Upper lobe of left lung (tissue), 6 donors: ENCODE data around the gene APOBR. TPM values are rescaled to one million over a fixed set of nuclear protein-coding genes. Genes with fewer than 3 reads are reported as not detected.
"Not testable (repeated sequence)": the region's sequence is repeated elsewhere in the genome, so short reads cannot be mapped to it uniquely, and the experiment has no call there.

Experiments used
- ATAC-seq, 2 donors: fragments of 200-7000 bp; cut with Tn5 transposase; one replicate each; pipeline ENCODE4 v1.9.1; 2022; ENCODE audit warnings: mild to moderate bottlenecking in 2 of 2, moderate library complexity in 2 of 2; ENCODE audit not compliant: low FRiP score in 2 of 2
- DNase-seq, 2 donors: peaks; one replicate each; pipeline ENCODE4 v3.0.0-alpha.2; 2019 to 2020
- H3K27ac ChIP-seq, 4 donors: fragments of 200-600 bp; sonication (generic); one replicate each; pipeline ENCODE4 v1.5.1; 2016 to 2019
- H3K27me3 ChIP-seq, 4 donors: fragments of 200-600 bp; sonication (generic); one replicate each; pipeline ENCODE4 v1.5.1; 2017 to 2019
- H3K36me3 ChIP-seq, 4 donors: fragments of 200-600 bp; sonication (generic); one replicate each; pipeline ENCODE4 v1.5.1; 2016 to 2019
- H3K4me1 ChIP-seq, 4 donors: fragments of 200-600 bp; sonication (generic); one replicate each; pipeline ENCODE4 v1.5.1; 2018 to 2019
- H3K4me3 ChIP-seq, 4 donors: fragments of 200-600 bp; sonication (generic); one replicate each; pipeline ENCODE4 v1.5.1; 2017 to 2019; ENCODE audit warnings: mild to moderate bottlenecking in 2 of 4, moderate library complexity in 1 of 4
- H3K9me3 ChIP-seq, 4 donors: fragments of 200-600 bp; sonication (generic); one replicate each; pipeline ENCODE4 v1.5.1; 2018 to 2019
- EP300 ChIP-seq, 4 donors: sonication (generic); formaldehyde crosslinking; IDR thresholded peaks; one replicate each; pipeline ENCODE4 v1.5.1; 2017; ENCODE audit warnings: antibody characterized with exemption in 4 of 4, control low read depth in 2 of 4
- POLR2A ChIP-seq, 4 donors: fragments of 450-650 bp; IDR thresholded peaks; one replicate each; pipeline ENCODE4 v1.5.1; 2016 to 2017; ENCODE audit warnings: antibody characterized with exemption in 4 of 4, mild to moderate bottlenecking in 2 of 4
- POLR2AphosphoS5 ChIP-seq, 2 donors: sonication (generic); formaldehyde crosslinking; IDR thresholded peaks; one replicate each; pipeline ENCODE4 v1.5.1; 2017; ENCODE audit warnings: antibody characterized with exemption in 2 of 2
- WGBS, 2 donors: methylation state at CpG; one replicate each; pipeline ENCODE4 v1.1.5; 2017 to 2018; 5-methylcytosine and 5-hydroxymethylcytosine counted together
- total RNA-seq, 6 donors: library from RNA; depleted of rRNA in 4 of 6; stranded (reverse); fragments of >200 nt in 4 of 6; gene quantifications; one replicate each; pipeline versions ENCODE4 v1.1.0 to v1.2.1, GENCODE V29; 2016 to 2021
- TF ChIP-seq, protein P1 (sequence below), 6 experiments: fragments of 450-650 bp in 4 of 6; fragments of 200-600 bp in 2 of 6; sonication (generic) in 2 of 6; IDR thresholded peaks; one replicate each; pipeline ENCODE4 v1.5.1; 2016 to 2019; ENCODE audit warnings: antibody characterized with exemption in 6 of 6
- donor health status: DM: no; HTN: no; CAD: no; lungs with moderate emphysema.
- donor health status: DM: no; HTN: yes; CAD: no; lungs with severe emphysema.

Gene APOBR
- total RNA-seq, 6 donors from 2014 or later = 17.0 to 45.0 (median 33.4) TPM

DNA sequence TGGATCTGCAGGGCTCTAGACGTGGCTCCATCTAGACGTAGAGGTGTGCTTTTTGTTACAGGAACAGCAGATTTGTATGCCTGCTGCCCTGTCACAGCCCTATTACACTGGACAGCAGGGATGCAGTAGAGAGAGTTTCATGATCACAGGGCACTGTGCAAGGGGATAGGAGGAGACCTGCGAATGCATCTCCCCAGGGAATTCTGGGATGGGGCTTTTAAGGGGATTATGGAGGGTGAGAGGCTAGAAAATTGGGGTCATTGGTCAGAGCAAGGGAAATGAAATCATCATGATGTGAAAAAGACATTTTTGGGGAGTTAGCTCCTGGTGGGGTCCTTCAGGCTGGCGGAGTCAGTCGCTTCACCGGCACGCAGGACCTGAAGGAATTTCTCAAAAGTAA lies 48.2 kb downstream of the APOBR start:
- ATAC-seq = no peak
- 62 to 82% methylated on average over 5 to 7 of the region's 7 CpGs for WGBS, 2 donors
- H3K27ac ChIP-seq = peak overlapping the region in 3 of 4 donors; percentile 36 to 74 (median 71)

DNA sequence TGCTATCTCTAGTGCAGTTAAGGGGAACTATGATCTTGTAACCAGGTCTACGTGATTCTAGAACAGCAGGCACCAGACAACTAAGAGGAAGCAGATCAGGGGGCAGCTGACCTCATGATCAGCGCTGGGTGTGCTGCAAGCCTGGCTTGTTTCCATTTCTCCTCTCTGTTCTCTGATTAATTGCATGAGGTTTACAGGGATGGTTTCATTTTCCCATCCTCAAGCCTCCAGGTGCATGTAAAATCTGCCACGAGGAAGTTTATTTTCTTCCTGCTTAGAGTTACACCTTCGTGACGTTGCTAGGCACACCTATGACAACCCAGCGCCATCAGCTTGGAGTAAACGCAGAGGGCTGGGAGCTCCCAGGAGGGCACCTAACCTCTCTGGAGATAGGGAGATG lies 48.6 kb downstream of the APOBR start:
- Histone ChIP-seq H3K36me3 (no peaks in the 10 kb centered on the region), H3K9me3 (no peaks in the 10 kb centered on the region), H3K4me3 (no peak overlapping the region), H3K27me3 (no peaks in the 10 kb centered on the region), H3K4me1 (peaks cover 6 to 11% (median 8%) of the 10 kb centered on the region in 4 donors), H3K27ac (peak overlapping the region in 3 of 4 donors; percentile 36 to 74 (median 71))
- ATAC-seq (peak in 1 of 2 donors; percentile 46), DNase-seq (peak in 1 of 2 donors; percentile 68)
- WGBS, 2 donors = 54 to 61% methylated on average over 7 of the region's 7 CpGs
- TF ChIP-seq, protein P1, sequence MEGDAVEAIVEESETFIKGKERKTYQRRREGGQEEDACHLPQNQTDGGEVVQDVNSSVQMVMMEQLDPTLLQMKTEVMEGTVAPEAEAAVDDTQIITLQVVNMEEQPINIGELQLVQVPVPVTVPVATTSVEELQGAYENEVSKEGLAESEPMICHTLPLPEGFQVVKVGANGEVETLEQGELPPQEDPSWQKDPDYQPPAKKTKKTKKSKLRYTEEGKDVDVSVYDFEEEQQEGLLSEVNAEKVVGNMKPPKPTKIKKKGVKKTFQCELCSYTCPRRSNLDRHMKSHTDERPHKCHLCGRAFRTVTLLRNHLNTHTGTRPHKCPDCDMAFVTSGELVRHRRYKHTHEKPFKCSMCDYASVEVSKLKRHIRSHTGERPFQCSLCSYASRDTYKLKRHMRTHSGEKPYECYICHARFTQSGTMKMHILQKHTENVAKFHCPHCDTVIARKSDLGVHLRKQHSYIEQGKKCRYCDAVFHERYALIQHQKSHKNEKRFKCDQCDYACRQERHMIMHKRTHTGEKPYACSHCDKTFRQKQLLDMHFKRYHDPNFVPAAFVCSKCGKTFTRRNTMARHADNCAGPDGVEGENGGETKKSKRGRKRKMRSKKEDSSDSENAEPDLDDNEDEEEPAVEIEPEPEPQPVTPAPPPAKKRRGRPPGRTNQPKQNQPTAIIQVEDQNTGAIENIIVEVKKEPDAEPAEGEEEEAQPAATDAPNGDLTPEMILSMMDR (IDR thresholded peaks at IDR 0.05) = no peak
- TF ChIP-seq POLR2AphosphoS5 (IDR thresholded peaks at IDR 0.05) (peak in 1 of 2 donors; percentile 35), POLR2A (IDR thresholded peaks at IDR 0.05) (peak in 1 of 4 donors; percentile 40), EP300 (IDR thresholded peaks at IDR 0.05) (no peak)

More for the DNA sequence above, 48.2 kb downstream of the APOBR start:
- DNase-seq = no peak
- Histone ChIP-seq H3K27me3 (no peaks in the 10 kb centered on the region), H3K9me3 (no peaks in the 10 kb centered on the region), H3K4me3 (no peak overlapping the region), H3K36me3 (no peaks in the 10 kb centered on the region), H3K4me1 (peaks cover 6 to 11% (median 11%) of the 10 kb centered on the region in 4 donors)
- TF ChIP-seq POLR2AphosphoS5 (IDR thresholded peaks at IDR 0.05) (no peak), EP300 (IDR thresholded peaks at IDR 0.05) (no peak), POLR2A (IDR thresholded peaks at IDR 0.05) (no peak)
- TF ChIP-seq, protein P1 (IDR thresholded peaks at IDR 0.05) = no peak

DNA sequence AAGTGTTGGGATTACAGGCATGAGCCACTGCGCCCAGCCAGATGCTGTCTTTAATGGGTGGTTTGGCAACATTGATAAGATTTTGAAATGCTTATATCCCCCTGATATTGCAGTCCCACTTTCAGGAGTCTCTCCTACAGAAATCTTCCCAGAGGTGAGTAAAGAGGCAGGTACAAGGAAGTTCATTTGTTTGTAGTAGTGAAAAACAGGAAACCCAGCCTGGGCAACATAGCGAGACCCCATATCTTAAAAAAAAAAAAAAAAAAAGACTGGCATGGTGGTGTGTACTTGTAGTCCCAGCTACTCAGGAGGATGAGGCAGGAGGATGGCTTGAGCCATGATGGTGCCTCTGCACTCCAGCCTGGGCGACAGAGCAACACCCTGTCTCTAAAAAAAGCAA lies 50.6 kb downstream of the APOBR start:
- TF ChIP-seq EP300 (IDR thresholded peaks at IDR 0.05) (no peak), POLR2AphosphoS5 (IDR thresholded peaks at IDR 0.05) (no peak), POLR2A (IDR thresholded peaks at IDR 0.05) (no peak)
- TF ChIP-seq, protein P1 (IDR thresholded peaks at IDR 0.05) = no peak
- Histone ChIP-seq H3K27me3 (no peaks in the 10 kb centered on the region), H3K36me3 (no peaks in the 10 kb centered on the region), H3K27ac (no peak overlapping the region), H3K4me3 (no peak overlapping the region), H3K4me1 (no peaks in the 10 kb centered on the region), H3K9me3 (no peaks in the 10 kb centered on the region)
- 76 to 79% methylated on average over 3 of the region's 3 CpGs for WGBS, 2 donors
- DNase-seq (no peak), ATAC-seq (no peak)

DNA sequence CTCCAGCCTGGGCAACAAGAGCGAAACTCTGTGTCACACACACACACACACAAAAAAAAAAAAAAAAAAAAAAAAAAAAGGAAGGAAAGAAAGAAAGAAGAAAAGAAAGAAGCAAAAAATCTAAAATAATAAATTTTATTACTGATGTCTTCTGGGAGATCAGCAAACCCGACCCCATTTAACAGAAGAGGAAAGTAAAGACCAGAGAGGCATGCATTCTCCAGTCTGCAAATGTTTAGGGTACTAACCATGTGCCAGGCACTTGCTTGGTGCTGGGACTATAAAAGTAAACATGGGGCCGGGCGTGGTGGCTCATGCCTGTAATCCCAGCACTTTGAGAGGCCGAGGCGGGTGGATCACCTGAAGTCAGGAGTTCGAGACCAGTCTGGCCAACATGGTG lies 51.5 kb downstream of the APOBR start:
- not testable (repeated sequence) for ATAC-seq, H3K27me3 ChIP-seq, H3K4me1 ChIP-seq, H3K27ac ChIP-seq, H3K36me3 ChIP-seq, H3K9me3 ChIP-seq, DNase-seq, H3K4me3 ChIP-seq
- 82 to 92% methylated on average over 7 of the region's 7 CpGs for WGBS, 2 donors

DNA sequence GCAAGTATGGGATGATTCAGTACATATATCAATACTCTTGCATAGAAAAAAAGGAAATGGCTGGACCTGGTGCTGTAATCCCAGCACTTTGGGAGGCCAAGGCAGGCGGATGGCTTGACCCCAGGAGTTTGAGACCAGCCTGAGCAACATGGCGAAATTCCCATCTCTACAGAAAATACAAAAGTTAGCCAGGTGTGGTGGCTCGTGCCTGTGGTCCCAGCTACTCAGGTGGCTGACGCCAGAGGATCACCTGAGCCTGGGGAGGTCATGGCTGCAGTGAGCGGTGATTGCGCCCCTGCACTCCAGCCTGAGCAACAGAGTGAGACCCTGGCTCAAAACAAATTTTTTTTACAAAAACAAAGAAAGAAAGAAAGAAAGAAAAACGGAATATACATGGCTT lies 52.2 kb downstream of the APOBR start:
- DNase-seq = no peak
- WGBS, 2 donors = 79 to 82% methylated on average over 7 of the region's 7 CpGs
- no peak overlapping the region for H3K4me3 ChIP-seq
- ATAC-seq = no peak
- no peaks in the 10 kb centered on the region for H3K9me3 ChIP-seq
- H3K27ac ChIP-seq = no peak overlapping the region
- no peaks in the 10 kb centered on the region for H3K36me3 ChIP-seq
- H3K4me1 ChIP-seq = no peaks in the 10 kb centered on the region
- no peaks in the 10 kb centered on the region for H3K27me3 ChIP-seq
- TF ChIP-seq, protein P1 (IDR thresholded peaks at IDR 0.05) = no peak
- TF ChIP-seq EP300 (IDR thresholded peaks at IDR 0.05) = no peak
- TF ChIP-seq POLR2A (IDR thresholded peaks at IDR 0.05) = no peak
- no peak for TF ChIP-seq POLR2AphosphoS5 (IDR thresholded peaks at IDR 0.05)
